Left colon (tissue), 2 donors: ENCODE results near the gene KCTD16. TPM values are rescaled to one million over a fixed set of nuclear protein-coding genes. Genes with fewer than 3 reads are reported as not detected.

Experiments used
- ATAC-seq: fragments of 200-7000 bp; cut with Tn5 transposase; one replicate; pipeline ENCODE4 v1.9.1; 2020; ENCODE audit warnings: mild to moderate bottlenecking, moderate library complexity
- DNase-seq, 2 donors: peaks; one replicate each; pipeline ENCODE4 v3.0.0-alpha.2; 2020
- intact Hi-C, 2 donors: fragments of 100-400 bp; cut with DNase I in 1 of 2; cut with micrococcal nuclease in 1 of 2; formaldehyde crosslinking; loops; one replicate each; pipeline versions ENCODE4 v1.11.2 to v1.14.0; 2022; cut with DNase I, micrococcal nuclease
- total RNA-seq, 2 donors: library from RNA; stranded (reverse); fragmentation: NEBNext Ultra II Directional; extraction: Animal tissue kit (Norgen Biotek cat#: 25700); gene quantifications; one replicate each; pipeline ENCODE4 v1.2.1, GENCODE V29; 2021
- donor health status: DM: no; HTN: no; CAD: no.
- donor health status: DM: yes; HTN: yes; CAD: no.

The KCTD16 gene
- total RNA-seq, 2 donors from 2014 or later, result 0.11 TPM; not detected in 1

- ATAC-seq (peak; percentile 76), DNase-seq (no peak)
- intact Hi-C loops, result no loop called here
Observed at GRCh38 chr5:144418719-144419118, 248.0 kb downstream of the KCTD16 start.

DNA sequence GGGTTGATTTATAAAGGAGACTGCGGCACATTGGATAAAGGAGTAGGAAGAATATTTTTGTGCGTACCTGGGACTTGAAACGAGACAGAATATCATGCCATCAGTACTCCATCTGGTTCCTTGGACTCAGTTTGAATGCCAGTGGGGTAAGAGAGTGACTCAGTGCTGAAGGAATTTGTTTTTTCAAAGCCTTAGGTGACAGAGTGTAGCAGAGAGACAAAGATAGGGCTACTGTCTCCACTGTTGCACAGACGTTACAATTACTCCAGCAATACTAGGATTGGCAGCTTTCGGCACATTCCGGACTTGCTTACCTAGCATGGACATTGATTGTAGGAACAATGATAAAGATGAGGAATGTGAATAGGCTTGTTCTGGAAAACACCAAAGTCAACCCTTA is 250.7 kb downstream of the KCTD16 start:
- ATAC-seq (no peak), DNase-seq (no peak)
- intact Hi-C loops, result no loop called here

- ATAC-seq (no peak), DNase-seq (no peak)
- intact Hi-C loops, result no loop called here
Observed at GRCh38 chr5:144422018-144422727, 251.5 kb downstream of the KCTD16 start.

DNA sequence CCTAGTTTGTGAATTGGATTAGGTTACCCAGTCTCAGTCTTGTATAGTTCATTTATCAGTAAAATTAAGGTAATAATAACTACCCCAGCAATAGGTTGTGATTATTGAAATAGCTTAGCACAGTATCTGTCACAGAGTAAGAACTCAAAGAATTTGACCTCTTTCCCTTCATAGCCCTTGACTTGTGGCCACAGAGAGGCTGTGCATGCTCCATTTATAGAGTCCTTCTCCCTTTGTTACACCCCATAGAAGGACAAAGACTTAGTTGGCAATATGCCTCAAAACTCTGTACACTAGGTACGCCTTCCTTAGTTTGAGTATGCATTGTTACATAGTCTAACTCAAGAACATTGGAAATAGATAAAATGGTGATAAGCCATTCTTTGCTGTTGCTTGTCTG is 257.2 kb downstream of the KCTD16 start:
- DNase-seq (no peak), ATAC-seq (no peak)
- intact Hi-C loops, result no loop called here

DNA sequence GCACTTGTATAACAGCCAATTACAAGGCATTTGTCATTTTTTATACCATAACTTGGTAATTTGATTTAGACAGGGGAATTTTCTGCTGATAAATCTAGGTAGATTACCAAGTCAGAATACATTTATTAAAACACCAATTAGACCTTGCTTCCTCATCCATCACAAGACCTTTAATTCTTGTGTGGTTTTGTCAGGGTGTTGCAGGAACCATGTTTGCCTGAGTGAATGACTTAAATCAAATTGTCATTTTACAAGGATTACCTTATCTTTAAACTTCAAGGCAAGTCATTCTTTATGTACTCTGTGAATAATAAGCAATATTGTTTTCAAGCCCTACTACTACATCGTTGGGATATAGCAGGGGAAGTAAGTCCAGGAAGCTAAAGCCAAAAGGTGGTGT is 257.7 kb downstream of the KCTD16 start:
- DNase-seq (no peak), ATAC-seq (no peak)

DNA sequence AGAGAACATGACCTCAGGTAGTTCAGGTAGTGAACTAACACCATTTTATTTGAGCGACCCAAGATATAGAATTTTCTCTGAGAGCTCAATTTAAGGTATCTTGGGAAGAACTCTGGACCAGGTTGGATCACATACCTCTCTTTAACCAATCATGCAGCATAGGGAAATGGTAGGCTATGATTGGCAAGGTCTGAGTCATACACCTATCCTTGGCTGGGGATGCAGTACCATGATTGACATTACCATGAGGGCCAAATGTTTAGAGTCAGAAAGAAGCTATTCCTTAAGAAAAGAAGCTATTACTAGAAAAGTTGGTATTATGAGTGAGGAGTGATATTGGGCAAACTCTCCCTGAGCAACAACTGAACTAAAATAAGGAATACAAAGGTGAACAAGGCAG is 258.7 kb downstream of the KCTD16 start:
- intact Hi-C loops, result no loop called here
- no peak for ATAC-seq
- no peak for DNase-seq

More for the DNA sequence above, 257.7 kb downstream of the KCTD16 start:
- intact Hi-C loops, result no loop called here

DNA sequence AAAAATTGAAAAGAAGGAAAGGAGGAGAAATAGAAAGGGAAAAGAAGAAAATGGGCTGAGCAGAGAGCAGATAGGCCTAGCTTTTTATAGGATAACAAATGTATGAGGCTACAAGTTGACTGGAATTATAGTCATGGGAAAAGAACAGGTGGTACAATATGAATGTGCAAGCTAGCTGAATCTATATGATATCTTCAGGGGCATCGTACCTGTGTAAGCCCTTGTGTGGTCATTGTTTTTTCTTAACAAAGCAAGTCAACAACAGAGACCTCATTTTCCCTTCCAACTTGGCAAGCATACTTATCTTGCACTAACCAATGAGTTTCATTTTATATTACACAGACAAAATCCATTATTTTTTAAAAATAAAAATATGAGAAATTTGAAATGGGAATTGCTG is 259.2 kb downstream of the KCTD16 start:
- DNase-seq (no peak), ATAC-seq (no peak)
- intact Hi-C loops, result no loop called here

DNA sequence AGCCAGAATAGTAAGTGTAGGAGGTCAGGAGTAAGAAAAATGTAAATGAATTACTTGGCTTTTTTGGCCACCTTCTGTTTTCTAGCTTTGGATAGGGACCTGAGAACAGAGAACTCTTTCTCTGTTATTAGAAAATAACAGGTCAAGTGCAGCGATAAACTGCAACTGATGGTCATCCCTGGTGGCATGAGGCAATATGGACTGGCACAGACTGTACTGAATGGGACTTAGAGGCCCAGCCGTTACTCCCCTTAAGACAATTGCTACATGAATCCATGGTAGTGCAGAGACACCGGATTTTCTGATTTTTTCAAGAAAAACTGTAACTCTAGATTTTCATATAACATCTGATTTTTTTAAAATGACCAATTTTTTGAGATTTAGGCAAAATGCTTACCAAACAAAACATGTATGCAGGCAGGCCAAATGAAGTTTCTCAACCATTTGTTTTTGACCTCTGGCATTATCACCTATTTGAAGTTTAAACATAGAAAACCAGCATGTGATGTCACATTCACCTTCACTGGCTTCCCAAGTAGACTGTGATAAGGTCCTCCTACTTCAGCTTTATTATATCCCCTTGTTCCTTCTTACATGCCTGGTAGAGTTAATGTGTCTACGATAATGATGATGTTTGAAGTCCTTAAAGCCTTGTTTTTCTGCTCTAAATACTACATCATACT is 262.6 kb downstream of the KCTD16 start:
- DNase-seq (no peak), ATAC-seq (no peak)
- intact Hi-C loops, result no loop called here

GRCh38 chr5:144433893-144434292 is 263.2 kb downstream of the KCTD16 start:
- DNase-seq, result no peak
- intact Hi-C loops, result no loop called here
- ATAC-seq, result peak; percentile 84

- ATAC-seq (no peak), DNase-seq (no peak)
- intact Hi-C loops, result no loop called here
Observed at GRCh38 chr5:144436007-144436406, 265.3 kb downstream of the KCTD16 start.

GRCh38 chr5:144438237-144438636 is 267.6 kb downstream of the KCTD16 start:
- intact Hi-C loops, result no loop called here
- no peak for ATAC-seq
- DNase-seq, result no peak

DNA sequence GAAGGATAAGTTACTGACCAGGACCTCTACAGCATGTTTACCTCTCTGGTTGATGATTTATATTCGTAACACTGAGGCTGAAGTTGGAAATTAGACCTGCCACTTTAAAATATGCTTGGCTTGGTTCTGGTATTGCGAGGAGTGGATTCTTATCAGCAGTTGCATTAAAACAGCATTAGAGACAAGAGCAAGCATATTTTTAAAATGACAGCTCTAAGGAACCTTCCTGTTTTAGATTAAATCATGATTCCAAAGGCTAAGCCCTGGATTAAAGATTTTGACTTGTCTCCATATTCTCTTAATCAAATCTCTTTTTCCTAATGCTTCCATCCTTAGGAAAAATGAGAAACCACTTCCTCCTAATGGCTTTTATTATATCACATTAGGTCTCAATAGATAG is 277.8 kb downstream of the KCTD16 start:
- no peak for DNase-seq
- intact Hi-C loops, result no loop called here
- no peak for ATAC-seq

GRCh38 chr5:144451187-144451973 is 280.7 kb downstream of the KCTD16 start:
- no peak for DNase-seq
- ATAC-seq, result no peak
- intact Hi-C loops, result no loop called here

DNA sequence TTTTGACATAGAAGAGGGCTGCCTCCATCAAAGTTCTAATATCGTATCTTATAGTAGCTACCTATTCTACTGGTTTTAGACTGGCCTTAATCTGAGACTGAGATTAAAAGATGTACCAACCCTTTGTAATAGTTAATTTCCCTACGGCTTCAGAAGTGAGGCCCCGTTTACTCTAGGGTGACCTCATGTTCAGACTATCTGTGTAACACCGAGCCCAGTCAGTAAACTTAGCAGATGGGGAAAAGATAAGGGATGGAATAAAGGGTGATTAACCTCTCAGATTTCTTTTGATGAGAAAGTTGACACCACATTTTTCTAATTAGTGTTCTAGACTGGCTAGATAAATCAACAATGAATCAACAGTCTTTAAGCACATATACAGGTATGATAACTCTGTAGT is 283.1 kb downstream of the KCTD16 start:
- no peak for DNase-seq
- no peak for ATAC-seq

GRCh38 chr5:144457160-144457559 is 286.5 kb downstream of the KCTD16 start:
- ATAC-seq (no peak), DNase-seq (no peak)
- intact Hi-C loops, result no loop called here

More for the DNA sequence above, 283.1 kb downstream of the KCTD16 start:
- intact Hi-C loops, result no loop called here

- ATAC-seq, result no peak
- DNase-seq, result no peak
- intact Hi-C loops, result no loop called here
Observed at GRCh38 chr5:144458216-144458615, 287.5 kb downstream of the KCTD16 start.

GRCh38 chr5:144460600-144460999 is 289.9 kb downstream of the KCTD16 start:
- no peak for DNase-seq
- intact Hi-C loops, result no loop called here
- ATAC-seq, result no peak

DNA sequence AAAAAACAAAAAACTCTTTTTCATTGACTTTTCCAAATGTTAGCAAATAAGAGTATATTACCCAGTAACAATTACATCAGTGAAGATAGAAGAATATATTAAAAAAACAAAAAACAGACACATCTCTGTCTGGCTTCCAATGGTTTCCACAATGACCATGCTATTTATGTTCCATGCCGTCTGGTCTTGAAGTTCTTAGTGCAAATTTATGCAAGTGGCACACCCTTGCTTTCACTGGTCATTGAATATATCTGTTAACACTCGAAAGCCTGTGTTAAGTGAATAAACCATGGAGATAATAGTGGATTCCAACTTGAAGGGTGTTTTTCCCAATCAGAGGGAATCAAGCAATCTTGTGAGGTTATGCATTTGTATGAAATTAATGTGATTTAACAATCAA is 291.9 kb downstream of the KCTD16 start:
- intact Hi-C loops, result no loop called here
- DNase-seq (no peak), ATAC-seq (no peak)

DNA sequence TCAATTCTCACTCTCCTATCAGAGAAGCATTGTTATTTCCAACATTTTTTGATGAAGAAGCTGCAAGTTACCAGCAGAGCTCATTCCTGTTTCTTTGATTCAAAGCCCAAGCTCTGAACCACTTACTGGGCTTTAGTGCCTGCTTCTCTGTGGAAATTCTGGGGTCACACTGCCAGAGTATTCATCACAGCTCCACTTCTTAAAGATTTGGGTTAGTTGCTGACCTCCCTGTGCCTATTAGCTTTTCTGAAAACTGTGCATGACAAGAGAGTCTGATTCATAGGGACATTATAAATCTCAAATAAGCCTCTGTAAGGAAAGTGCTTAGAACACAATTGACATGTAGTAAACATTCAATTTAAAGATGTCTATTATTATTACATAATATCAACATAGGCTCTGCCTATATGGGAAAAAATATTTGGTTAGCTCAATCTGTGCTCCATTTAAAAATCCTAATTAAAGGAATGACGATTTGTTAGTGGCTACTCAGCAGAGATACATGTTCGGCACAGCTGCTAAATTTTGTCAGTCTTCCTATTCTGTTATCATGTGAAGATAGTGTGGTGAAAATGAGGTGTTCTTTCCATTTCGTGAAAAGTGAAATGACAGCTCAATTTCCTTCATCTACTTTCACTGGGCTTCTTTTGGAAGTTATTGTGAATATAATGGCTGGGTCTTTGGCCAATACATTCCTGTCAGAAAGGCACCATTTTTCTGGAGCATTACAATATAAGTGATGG is 293.0 kb downstream of the KCTD16 start:
- DNase-seq (no peak), ATAC-seq (no peak)
- intact Hi-C loops, result no loop called here
